GM19351 (cell line): ENCODE data around the gene DHRS2.
"Not testable (repeated sequence)": the region's sequence is repeated elsewhere in the genome, so short reads cannot be mapped to it uniquely, and the experiment has no call there.

Source experiments
- ATAC-seq: cut with Tn5 transposase; IDR thresholded peaks from one replicate; pipeline ENCODE4 v1.9.1; 2021; ENCODE audit warnings: mild to moderate bottlenecking, moderate library complexity; ENCODE audit not compliant: unreplicated experiment

The DHRS2 gene

DNA sequence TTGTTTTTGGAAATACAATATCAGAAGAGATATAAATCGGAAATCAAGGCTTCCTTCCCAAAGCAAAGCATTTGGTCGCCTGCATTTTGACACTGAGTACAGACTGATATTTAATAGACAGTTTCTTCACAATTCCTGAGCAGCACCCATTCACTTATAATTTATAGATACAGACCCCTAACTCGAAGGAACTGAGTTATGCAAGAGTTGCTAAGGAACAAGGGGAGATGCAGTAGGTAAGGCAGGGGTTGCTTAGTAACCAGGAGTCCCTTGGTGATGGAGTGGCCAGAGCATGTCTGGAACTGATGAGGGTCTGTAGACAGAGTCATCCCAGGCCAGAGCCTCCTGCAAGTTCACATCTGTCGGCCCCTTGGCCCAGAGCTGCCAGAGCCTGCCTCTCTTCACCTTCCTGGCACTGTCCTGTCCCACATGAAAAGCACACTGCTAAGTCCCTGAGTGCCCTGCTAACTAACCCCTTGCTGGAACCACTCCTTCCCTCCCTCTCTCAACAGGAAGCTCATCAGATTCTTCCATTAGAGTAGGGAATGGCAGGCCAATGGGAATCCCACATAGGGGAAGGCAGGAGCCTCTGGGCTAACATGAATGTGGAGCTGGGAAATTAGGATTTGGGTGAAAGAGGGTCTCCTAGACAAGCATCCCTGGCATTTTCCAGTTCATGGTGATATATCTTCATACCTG lies 3.6 kb upstream of the DHRS2 start:
- ATAC-seq: no peak

DNA sequence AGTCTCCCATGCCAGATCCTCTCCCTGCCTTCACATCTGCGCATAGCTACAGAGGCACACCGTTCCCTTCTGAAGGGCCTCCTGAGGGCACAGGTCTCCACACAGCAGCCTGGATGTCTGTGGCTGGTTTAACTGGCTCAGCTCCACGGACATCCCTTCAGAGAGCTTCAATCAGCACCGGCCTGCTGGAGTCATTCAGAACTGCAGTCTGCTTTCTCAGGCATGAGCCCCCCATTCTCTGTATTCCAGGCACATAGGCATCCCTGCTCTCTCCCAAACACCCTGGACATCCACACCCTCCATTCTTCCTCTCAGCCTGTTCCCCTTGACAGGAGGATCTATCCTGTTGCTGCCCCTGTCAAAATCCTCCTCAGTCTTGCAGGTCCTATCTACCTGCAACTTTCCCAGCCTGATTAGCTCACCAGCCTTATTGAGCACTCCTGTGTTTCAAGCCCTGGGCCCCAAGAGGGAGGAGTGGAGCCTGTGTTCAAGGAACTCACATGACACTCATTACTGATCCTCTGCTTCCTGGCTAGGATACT lies 2.9 kb upstream of the DHRS2 start:
- no peak for ATAC-seq

DNA sequence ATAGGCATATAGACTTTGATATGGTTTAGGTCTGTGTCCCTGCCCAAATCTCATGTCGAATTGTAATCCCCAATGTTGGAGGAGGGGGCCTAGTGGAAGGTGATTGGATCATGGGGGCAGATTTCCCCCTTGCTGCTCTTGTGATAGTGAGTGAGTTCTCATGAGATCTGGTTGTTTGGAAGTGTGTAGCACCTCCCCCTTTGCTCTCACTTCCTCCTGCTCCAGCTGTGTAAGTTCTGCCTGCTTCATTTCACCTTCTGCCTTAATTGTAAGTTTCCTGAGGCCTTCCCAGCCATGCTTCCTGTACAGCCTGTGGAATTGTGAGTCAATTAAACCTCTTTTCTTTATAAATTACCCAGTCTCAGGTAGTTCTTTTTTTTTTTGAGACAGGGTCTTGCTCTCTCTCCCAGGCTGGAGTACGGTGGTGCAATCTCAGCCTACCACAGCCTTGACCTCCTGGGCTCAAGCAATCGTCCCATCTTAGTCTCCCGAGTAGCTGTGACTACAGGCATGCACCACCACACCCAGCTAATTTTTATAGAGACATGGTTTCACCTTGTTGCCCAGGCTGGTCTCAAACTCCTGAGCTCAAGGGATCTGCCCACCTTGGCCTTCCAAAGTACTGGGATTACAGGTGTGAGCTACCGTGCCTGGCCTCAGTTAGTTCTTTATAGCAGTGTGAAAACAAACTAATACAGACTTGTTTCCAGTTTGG lies 1.3 kb upstream of the DHRS2 start:
- not testable (repeated sequence) for ATAC-seq

- ATAC-seq: not testable (repeated sequence)
Observed at GRCh38 chr14:23637312-23637654, 1.1 kb downstream of the DHRS2 start.

- ATAC-seq: not testable (repeated sequence)
Observed at GRCh38 chr14:23637655-23638413, 1.7 kb downstream of the DHRS2 start.

- ATAC-seq: no peak
Observed at GRCh38 chr14:23638414-23639047, 2.4 kb downstream of the DHRS2 start.

DNA sequence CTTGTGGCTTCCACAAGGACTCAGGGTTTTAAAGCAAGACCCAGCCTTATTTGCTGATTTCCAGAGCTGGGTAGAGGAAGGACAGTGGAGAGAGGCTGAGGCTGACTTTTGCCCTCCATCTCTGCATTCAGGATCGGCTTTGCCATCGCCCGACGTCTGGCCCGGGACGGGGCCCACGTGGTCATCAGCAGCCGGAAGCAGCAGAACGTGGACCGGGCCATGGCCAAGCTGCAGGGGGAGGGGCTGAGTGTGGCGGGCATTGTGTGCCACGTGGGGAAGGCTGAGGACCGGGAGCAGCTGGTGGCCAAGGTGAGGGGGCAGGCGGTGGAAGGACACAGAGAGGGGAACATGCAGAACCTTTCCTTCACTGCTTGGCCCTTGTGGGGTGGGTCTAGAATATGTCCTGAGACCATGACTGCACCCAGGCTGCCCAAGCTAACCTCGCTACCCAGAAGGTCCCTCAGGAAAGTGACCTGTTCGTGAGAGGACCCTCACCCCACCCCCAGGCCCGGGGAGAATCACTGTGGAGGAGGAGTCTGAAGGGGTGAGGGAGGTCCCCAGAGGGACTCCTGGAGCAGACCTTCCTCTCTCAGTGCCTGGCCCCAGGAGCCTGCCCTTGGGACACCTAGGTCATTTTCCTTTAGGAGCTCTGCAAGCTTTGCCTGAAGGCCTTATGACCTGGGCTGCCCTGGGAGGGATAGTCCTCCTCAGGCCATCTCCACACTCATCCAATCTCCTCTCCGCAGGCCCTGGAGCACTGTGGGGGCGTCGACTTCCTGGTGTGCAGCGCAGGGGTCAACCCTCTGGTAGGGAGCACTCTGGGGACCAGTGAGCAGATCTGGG lies 3.1 kb downstream of the DHRS2 start:
- ATAC-seq: no peak

DNA sequence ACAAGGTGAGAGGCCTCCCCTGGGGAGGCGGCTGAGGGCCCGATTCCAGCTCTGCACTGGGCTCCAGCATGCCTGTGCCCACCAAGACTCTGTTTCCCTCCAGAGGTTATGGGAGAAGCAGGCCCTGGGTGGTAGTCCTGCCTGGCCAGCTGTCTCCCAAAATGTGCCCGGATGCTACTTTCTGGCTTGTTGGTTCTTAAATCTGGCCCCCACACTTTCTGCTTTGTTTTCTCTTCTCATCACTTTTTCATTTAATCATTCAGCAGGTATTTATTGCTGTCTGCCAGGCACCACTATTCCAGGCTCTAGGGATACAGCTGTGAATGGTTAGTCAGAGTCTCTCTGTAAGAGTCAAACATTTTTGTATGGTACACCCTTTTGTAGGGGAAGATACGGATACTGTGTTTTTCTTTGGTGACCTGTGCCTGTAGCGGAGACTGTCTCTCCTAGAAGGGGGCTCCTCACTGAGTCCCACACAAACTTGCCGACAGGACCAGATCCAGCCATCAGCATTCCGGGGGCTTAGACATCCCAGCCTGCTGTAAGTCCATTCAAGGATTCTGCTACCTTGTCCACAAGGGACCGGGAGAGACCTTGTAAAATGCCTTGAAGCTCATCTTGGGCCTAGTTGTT lies 3.8 kb downstream of the DHRS2 start:
- ATAC-seq: no peak

DNA sequence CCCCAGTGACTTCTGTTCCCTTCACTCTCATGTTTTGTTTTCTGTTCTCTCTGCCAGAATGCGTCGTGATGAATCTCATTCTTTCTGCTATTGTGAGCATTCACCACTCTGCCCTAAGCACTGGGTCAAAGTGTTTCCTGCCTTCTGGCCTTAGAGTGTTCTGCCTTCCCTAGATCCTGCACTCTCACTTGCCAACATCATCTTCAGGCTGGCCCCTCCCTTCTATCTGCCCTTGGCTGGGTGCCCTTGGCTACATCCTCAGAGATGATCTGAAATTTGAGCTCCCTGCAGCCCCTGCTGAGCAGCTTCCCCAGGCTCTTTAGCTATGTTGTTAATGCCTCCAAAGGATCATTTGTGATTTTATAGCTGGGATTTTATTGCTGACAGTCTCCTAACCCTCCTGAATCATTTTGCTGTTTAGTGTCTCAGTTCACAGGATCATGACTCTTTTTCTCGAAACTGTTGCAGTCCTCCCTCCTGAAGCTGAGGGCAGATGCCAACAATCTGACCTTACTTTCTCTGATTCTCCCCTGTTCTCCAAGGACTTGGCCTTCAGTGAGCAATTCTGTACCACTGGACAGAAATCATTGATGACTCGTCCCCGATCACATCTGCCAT lies 4.5 kb downstream of the DHRS2 start:
- ATAC-seq: no peak

DNA sequence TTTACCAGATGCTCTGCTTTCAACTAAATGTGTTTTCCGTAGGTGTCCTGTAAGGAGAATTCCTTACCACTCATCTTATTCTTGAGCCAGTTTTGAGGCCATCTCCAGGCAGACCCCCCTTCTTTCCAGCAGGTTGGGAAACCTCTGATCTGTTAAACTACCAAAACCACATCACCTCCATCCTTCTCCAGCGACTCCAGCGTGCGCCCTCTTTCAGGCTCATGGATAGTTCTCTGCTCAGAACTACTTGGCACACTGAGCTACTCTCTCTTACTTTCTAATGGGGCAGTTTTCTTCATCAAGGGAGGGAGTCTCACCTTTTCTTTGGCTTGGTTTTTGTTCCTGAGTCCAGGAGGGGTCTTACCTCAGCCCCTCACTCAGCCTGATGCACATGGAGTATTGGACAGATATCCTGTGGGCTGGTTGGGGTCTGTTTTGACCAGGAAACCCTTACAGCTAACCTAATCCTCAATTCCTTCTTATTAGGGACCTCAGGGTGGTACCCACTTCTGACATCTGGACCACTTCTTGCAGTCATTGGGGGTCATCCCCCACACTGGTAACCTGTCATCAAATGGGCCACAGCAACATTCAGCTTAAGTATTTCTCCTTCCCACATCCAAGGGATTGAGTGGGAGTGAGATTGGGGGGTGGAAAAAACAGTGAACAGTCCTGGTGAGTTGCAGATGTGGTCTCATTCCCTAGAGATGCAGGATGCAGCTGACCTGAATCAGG lies 5.2 kb downstream of the DHRS2 start:
- ATAC-seq: no peak

DNA sequence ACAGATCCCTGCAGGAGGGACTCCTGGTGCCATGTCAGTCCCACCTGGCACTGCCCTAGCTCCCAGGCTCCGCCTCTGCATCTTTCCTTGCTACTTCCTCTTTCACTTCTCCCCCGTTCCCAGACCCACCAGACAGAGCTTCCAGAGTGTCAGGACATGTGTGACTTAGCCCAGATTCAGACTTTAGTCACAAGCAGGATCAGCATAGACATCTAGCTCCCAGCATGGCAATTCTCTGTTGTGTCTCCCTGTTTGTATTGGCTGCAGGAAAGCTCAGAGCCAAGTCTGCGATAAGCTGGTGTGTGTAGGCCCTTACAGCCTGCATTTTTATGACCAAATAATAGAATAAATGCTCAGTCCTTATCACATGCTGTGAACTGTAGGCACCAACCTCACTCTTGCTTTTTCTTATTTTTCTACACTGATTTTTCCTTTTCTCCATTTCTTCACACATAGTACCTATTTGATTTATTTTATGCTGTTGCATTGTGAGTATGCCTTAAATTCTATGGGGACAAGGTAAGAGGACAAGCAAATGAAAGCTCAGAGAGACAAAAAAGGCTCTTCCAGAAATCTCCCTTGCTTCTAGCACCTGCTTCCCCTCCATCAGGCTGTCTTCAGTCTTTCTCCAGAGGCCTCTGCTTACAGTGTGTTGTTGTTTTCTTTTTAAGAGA lies 5.9 kb downstream of the DHRS2 start:
- no peak for ATAC-seq

- no peak for ATAC-seq
Observed at GRCh38 chr14:23643533-23644194, 7.5 kb downstream of the DHRS2 start.

DNA sequence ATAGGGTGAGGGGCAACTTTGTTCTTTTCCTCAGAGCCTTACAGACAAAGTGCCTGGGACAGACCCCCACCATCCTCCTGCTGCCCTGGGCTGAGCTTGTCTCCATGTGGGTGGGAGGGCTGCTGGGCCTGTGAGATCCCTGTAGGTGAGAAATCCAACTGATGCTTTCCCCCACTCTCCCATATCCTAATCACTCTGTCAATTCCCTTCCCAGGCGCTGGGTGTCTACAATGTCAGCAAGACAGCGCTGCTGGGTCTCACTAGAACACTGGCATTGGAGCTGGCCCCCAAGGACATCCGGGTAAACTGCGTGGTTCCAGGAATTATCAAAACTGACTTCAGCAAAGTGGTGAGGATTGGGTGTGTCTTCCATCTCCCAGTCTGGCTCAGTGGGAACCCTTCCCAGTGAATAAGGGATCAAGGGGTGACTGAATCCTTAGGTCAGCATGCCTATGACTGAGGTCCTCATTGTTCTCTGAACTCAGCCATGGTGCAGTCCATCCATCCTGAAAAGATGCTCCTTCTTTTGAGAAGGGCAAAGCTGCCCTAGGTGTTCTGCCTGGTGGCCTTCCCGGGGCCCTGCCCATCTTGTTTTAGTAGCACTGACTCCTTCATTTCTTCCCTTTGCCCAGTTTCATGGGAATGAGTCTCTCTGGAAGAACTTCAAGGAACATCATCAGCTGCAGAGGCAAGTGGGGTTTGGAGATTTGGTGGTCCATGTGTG lies 8.2 kb downstream of the DHRS2 start:
- ATAC-seq: no peak

GRCh38 chr14:23644919-23645336 lies 8.8 kb downstream of the DHRS2 start:
- no peak for ATAC-seq

- no peak for ATAC-seq
Observed at GRCh38 chr14:23645504-23645811, 9.3 kb downstream of the DHRS2 start.

GRCh38 chr14:23645812-23646647 lies 9.9 kb downstream of the DHRS2 start:
- ATAC-seq: no peak
